HG02870 (cell line): ENCODE measurements around the gene MPEG1.

Experiments
- ATAC-seq: cut with Tn5 transposase; IDR thresholded peaks from one replicate; pipeline ENCODE4 v1.9.1; 2021; ENCODE audit warnings: mild to moderate bottlenecking, moderate library complexity; ENCODE audit not compliant: unreplicated experiment

Gene MPEG1

GRCh38 chr11:59212744-59213631, at the start of gene MPEG1:
Gene MPEG1, minus strand, starts transcription at chr11:59212927. Its CDS starts 62 bp downstream, at chr11:59212865.
- ATAC-seq, result no peak

- no peak for ATAC-seq
These were observed 49.6 kb upstream of the MPEG1 start for GRCh38 chr11:59262177-59262818.

- no peak for ATAC-seq
These were observed 48.4 kb upstream of the MPEG1 start for GRCh38 chr11:59261150-59261549.

- peak; percentile 64 for ATAC-seq
These were observed 47.2 kb upstream of the MPEG1 start for GRCh38 chr11:59259867-59260475.

GRCh38 chr11:59259047-59259446, 46.3 kb upstream of the MPEG1 start:
- no peak for ATAC-seq

GRCh38 chr11:59255281-59255680, 42.6 kb upstream of the MPEG1 start:
- no peak for ATAC-seq

- no peak for ATAC-seq
These were observed 41.6 kb upstream of the MPEG1 start for GRCh38 chr11:59254286-59254685.

GRCh38 chr11:59253001-59253400, 40.3 kb upstream of the MPEG1 start:
- no peak for ATAC-seq

GRCh38 chr11:59249535-59249934, 36.8 kb upstream of the MPEG1 start:
- no peak for ATAC-seq

GRCh38 chr11:59247531-59248227, 35.0 kb upstream of the MPEG1 start:
- ATAC-seq, result no peak

- no peak for ATAC-seq
These were observed 30.9 kb upstream of the MPEG1 start for GRCh38 chr11:59243633-59244032.

- ATAC-seq, result no peak
These were observed 27.6 kb upstream of the MPEG1 start for GRCh38 chr11:59240322-59240721.

GRCh38 chr11:59226396-59226795, 13.7 kb upstream of the MPEG1 start:
- ATAC-seq, result no peak

- ATAC-seq, result peak; percentile 43
These were observed 12.3 kb upstream of the MPEG1 start for GRCh38 chr11:59225017-59225416.

GRCh38 chr11:59224351-59224928, 11.7 kb upstream of the MPEG1 start:
- ATAC-seq, result peak; percentile 28

GRCh38 chr11:59223611-59224010, 10.9 kb upstream of the MPEG1 start:
- no peak for ATAC-seq

- ATAC-seq, result no peak
These were observed 10.4 kb upstream of the MPEG1 start for GRCh38 chr11:59223177-59223576.

- ATAC-seq, result no peak
These were observed 9.8 kb upstream of the MPEG1 start for GRCh38 chr11:59222464-59223060.

- ATAC-seq, result no peak
These were observed 8.7 kb upstream of the MPEG1 start for GRCh38 chr11:59221441-59221840.

- no peak for ATAC-seq
These were observed 7.1 kb upstream of the MPEG1 start for GRCh38 chr11:59219836-59220235.
